ENCODE measurements around the gene GPR68. TPM values are rescaled to one million over a fixed set of nuclear protein-coding genes. Genes with fewer than 3 reads are reported as not detected.

Gene GPR68
- total RNA-seq, 3 donors from 2014 or later (not counting 1 experiment from before 2014, with no cell fraction given): 7.6 to 24.0 (median 15.7) TPM

DNA sequence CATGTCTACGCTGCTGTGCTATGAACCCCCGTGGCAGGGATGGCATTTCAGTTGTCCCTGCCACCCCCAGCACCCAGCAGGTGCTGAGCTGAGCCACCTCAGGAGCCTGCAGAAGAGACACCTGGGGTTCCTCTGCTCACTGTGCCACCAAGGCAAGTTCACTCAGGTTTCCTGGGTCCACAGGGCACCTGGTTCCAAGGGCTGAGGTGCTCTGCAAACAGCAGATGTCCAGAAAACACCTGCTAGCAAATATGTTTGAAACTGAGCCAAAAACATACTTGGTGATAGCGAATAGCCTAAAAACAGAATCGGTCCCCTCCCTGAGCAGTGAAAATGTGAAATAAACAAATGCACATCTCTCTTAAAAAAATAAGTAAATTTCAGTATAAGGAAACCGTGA is 35.6 kb upstream of the GPR68 start:
- TF ChIP-seq, protein P1, sequence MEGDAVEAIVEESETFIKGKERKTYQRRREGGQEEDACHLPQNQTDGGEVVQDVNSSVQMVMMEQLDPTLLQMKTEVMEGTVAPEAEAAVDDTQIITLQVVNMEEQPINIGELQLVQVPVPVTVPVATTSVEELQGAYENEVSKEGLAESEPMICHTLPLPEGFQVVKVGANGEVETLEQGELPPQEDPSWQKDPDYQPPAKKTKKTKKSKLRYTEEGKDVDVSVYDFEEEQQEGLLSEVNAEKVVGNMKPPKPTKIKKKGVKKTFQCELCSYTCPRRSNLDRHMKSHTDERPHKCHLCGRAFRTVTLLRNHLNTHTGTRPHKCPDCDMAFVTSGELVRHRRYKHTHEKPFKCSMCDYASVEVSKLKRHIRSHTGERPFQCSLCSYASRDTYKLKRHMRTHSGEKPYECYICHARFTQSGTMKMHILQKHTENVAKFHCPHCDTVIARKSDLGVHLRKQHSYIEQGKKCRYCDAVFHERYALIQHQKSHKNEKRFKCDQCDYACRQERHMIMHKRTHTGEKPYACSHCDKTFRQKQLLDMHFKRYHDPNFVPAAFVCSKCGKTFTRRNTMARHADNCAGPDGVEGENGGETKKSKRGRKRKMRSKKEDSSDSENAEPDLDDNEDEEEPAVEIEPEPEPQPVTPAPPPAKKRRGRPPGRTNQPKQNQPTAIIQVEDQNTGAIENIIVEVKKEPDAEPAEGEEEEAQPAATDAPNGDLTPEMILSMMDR (IDR thresholded peaks at IDR 0.05): no peak
- peaks cover 20 to 30% of the 10 kb centered on the region in 2 donors for H3K4me1 Mint-ChIP-seq
- no peaks in the 10 kb centered on the region for H3K9me3 Mint-ChIP-seq
- H3K27me3 Mint-ChIP-seq (ENCODE audit: low read depth in 2 of 2): no peaks in the 10 kb centered on the region
- ATAC-seq: no peak
- Histone ChIP-seq H3K36me3 (ENCODE audit: control insufficient read depth, insufficient read depth, low read length) (peaks cover 95% of the 10 kb centered on the region), H3K27me3 (ENCODE audit: control insufficient read depth, insufficient read depth, low read length) (no peaks in the 10 kb centered on the region), H3K27ac (ENCODE audit: low read length) (no peak overlapping the region), H3K4me1 (ENCODE audit: control insufficient read depth, insufficient read depth, low read length) (peaks cover 21% of the 10 kb centered on the region), H3K9me3 (ENCODE audit: control insufficient read depth, insufficient read depth, low read length) (no peaks in the 10 kb centered on the region), H3K4me3 (ENCODE audit: low read length) (no peak overlapping the region)
- intact Hi-C loops (cut with micrococcal nuclease): no loop called here
- 95% methylated on average over 5 of the region's 5 CpGs for WGBS (ENCODE audit: insufficient coverage)
- H3K36me3 Mint-ChIP-seq: peaks cover 21% of the 10 kb centered on the region
- no peak overlapping the region for H3K4me3 Mint-ChIP-seq
- peak overlapping the region; percentile 34 to 51 for H3K27ac Mint-ChIP-seq
- DNase-seq: no peak

DNA sequence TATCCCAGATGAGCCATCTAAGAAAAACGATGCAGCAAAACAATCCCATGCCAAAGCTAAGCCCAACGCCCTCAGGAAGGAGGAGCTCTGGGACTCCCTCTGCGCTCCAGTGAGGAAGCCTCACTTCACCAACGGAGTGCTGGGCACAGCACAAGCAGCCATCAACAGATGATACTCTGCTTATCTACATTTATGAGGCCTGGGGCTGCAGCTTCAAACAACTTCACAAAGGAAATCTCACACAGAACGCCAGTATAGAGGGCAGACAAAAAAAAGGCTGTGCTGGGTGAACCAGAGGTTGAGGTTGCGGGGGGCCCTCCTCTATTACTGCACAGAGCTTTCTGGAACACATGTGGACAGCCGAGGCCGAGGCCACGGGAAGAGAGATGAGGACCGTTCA is 34.9 kb upstream of the GPR68 start:
- no peak overlapping the region for H3K27ac ChIP-seq (ENCODE audit: low read length)
- intact Hi-C loops (cut with micrococcal nuclease): no loop called here
- peaks cover 19 to 32% of the 10 kb centered on the region in 2 donors for H3K4me1 Mint-ChIP-seq
- H3K27me3 ChIP-seq (ENCODE audit: control insufficient read depth, insufficient read depth, low read length): no peaks in the 10 kb centered on the region
- no peaks in the 10 kb centered on the region for H3K9me3 ChIP-seq (ENCODE audit: control insufficient read depth, insufficient read depth, low read length)
- H3K36me3 ChIP-seq (ENCODE audit: control insufficient read depth, insufficient read depth, low read length): peaks cover 95% of the 10 kb centered on the region
- H3K4me3 Mint-ChIP-seq: no peak overlapping the region
- H3K27me3 Mint-ChIP-seq (ENCODE audit: low read depth in 2 of 2): no peaks in the 10 kb centered on the region
- peak overlapping the region; percentile 51 to 53 for H3K27ac Mint-ChIP-seq
- TF ChIP-seq, protein P1 (IDR thresholded peaks at IDR 0.05): no peak
- 83% methylated on average over 10 of the region's 10 CpGs for WGBS (ENCODE audit: insufficient coverage)
- no peak overlapping the region for H3K4me3 ChIP-seq (ENCODE audit: low read length)
- peaks cover 16% of the 10 kb centered on the region for H3K36me3 Mint-ChIP-seq
- H3K4me1 ChIP-seq (ENCODE audit: control insufficient read depth, insufficient read depth, low read length): peaks cover 21% of the 10 kb centered on the region
- H3K9me3 Mint-ChIP-seq: no peaks in the 10 kb centered on the region
- no peak for DNase-seq
- no peak for ATAC-seq

DNA sequence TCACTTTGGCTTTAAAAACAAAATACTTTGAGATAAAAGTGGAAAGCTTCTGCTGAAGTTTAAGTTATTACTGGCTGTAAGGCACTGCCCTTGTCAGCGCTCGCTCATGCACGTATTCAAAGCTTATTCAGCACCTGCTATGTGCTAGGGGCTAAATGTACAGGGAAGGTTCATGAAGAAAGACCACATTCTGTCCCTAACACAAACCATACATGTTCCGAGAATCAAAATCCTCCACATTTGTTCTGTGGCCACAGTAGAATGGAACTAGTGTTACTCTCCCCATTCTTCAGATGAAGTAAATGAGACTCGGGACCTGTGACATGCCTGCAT is 33.8 kb upstream of the GPR68 start:
- DNase-seq (no peak), ATAC-seq (no peak)
- Mint-ChIP-seq H3K9me3 (no peaks in the 10 kb centered on the region), H3K27me3 (ENCODE audit: low read depth in 2 of 2) (no peaks in the 10 kb centered on the region), H3K27ac (no peak overlapping the region), H3K4me1 (peaks cover 19 to 23% of the 10 kb centered on the region in 2 donors), H3K36me3 (peaks cover 12% of the 10 kb centered on the region), H3K4me3 (no peak overlapping the region)
- WGBS (ENCODE audit: insufficient coverage): 96% methylated on average over 5 of the region's 5 CpGs
- Histone ChIP-seq H3K4me3 (ENCODE audit: low read length) (no peak overlapping the region), H3K9me3 (ENCODE audit: control insufficient read depth, insufficient read depth, low read length) (no peaks in the 10 kb centered on the region), H3K27me3 (ENCODE audit: control insufficient read depth, insufficient read depth, low read length) (no peaks in the 10 kb centered on the region), H3K36me3 (ENCODE audit: control insufficient read depth, insufficient read depth, low read length) (peaks cover 96% of the 10 kb centered on the region), H3K4me1 (ENCODE audit: control insufficient read depth, insufficient read depth, low read length) (peaks cover 16% of the 10 kb centered on the region), H3K27ac (ENCODE audit: low read length) (no peak overlapping the region)
- TF ChIP-seq, protein P1 (IDR thresholded peaks at IDR 0.05): no peak
- intact Hi-C loops (cut with micrococcal nuclease): no loop called here
